Right lobe of liver (tissue), 6 donors: ENCODE measurements around the gene PLXNB3. TPM values are rescaled to one million over a fixed set of nuclear protein-coding genes. Genes with fewer than 3 reads are reported as not detected.
A peak's percentile ranks its signal among the peaks of the same experiment; 100 is the strongest.

Experiments used
- ATAC-seq, 4 donors: fragments of 200-7000 bp; cut with Tn5 transposase; one replicate each; pipeline ENCODE4 v1.9.1; 2020; ENCODE audit warnings: mild to moderate bottlenecking in 4 of 4, moderate library complexity in 4 of 4
- DNase-seq, 3 donors: peaks; one replicate each; pipeline ENCODE4 v3.0.0-alpha.2; 2020
- H3K27ac ChIP-seq, 3 donors: fragments of 200-600 bp; one replicate each; pipeline ENCODE4 v1.8.0; 2022
- H3K27me3 ChIP-seq, 2 donors: fragments of 200-600 bp; one replicate each; pipeline ENCODE4 v1.8.0; 2022
- H3K36me3 ChIP-seq, 4 donors: fragments of 200-600 bp; sonication (generic) in 1 of 4; one replicate each; pipeline versions ENCODE4 v1.5.1 to v1.8.0; 2017 to 2022; ENCODE audit warnings: control low read depth in 1 of 4
- H3K4me1 ChIP-seq, 4 donors: fragments of 200-600 bp; sonication (generic) in 1 of 4; one replicate each; pipeline versions ENCODE4 v1.5.1 to v1.8.0; 2017 to 2022; ENCODE audit warnings: control low read depth in 1 of 4
- H3K4me3 ChIP-seq, 3 donors: fragments of 200-600 bp; one replicate each; pipeline ENCODE4 v1.8.0; 2022
- H3K9me3 ChIP-seq, 4 donors: fragments of 200-600 bp; sonication (generic) in 1 of 4; one replicate each; pipeline versions ENCODE4 v1.5.1 to v1.8.0; 2017 to 2022; ENCODE audit warnings: control low read depth in 1 of 4
- POLR2A ChIP-seq: fragments of 450-650 bp; IDR thresholded peaks from one replicate; pipeline ENCODE4 v1.6.1; 2017; ENCODE audit warnings: antibody characterized with exemption, mild to moderate bottlenecking
- WGBS: methylation state at CpG from one replicate; pipeline ENCODE4 v1.1.6; 2018; ENCODE audit warnings: low coverage, low lambda C conversion rate; ENCODE audit not compliant: insufficient coverage; ENCODE audit errors: missing lambda C conversion rate; 5-methylcytosine and 5-hydroxymethylcytosine counted together
- intact Hi-C, 2 donors: fragments of 100-400 bp; cut with DNase I; formaldehyde crosslinking; loops; one replicate each; pipeline versions ENCODE4 v1.11.2 to v1.14.1; 2022
- total RNA-seq, 6 experiments: library from RNA; depleted of rRNA in 2 of 6; stranded (reverse); fragments of >200 nt in 2 of 6; fragmentation: NEBNext Ultra II Directional in 3 of 6; extraction: Animal tissue kit (Norgen Biotek cat#: 25700) in 3 of 6; gene quantifications; one replicate each; pipeline versions ENCODE4 v1.1.0 to v1.2.4, GENCODE V29; 2016 to 2023
- TF ChIP-seq, protein P1 (sequence below), 4 donors: fragments of 200-600 bp in 3 of 4; fragments of 450-650 bp in 1 of 4; IDR thresholded peaks; one replicate each; pipeline versions ENCODE4 v1.5.1 to v1.8.0; 2016 to 2022; ENCODE audit warnings: antibody characterized with exemption in 4 of 4, mild to moderate bottlenecking in 2 of 4
- donor health status: DM: no; HTN: yes; CAD: no.
- donor health status: DM: no; HTN: no; CAD: no.
- donor health status: DM: no; HTN: no; CAD: no.
- donor health status: DM: no; HTN: yes; CAD: no.
- donor health status: DM: no; HTN: yes; CAD: no.

The PLXNB3 gene
- total RNA-seq, 6 experiments from 2014 or later, result 0.55 to 1.7 (median 0.94) TPM

DNA sequence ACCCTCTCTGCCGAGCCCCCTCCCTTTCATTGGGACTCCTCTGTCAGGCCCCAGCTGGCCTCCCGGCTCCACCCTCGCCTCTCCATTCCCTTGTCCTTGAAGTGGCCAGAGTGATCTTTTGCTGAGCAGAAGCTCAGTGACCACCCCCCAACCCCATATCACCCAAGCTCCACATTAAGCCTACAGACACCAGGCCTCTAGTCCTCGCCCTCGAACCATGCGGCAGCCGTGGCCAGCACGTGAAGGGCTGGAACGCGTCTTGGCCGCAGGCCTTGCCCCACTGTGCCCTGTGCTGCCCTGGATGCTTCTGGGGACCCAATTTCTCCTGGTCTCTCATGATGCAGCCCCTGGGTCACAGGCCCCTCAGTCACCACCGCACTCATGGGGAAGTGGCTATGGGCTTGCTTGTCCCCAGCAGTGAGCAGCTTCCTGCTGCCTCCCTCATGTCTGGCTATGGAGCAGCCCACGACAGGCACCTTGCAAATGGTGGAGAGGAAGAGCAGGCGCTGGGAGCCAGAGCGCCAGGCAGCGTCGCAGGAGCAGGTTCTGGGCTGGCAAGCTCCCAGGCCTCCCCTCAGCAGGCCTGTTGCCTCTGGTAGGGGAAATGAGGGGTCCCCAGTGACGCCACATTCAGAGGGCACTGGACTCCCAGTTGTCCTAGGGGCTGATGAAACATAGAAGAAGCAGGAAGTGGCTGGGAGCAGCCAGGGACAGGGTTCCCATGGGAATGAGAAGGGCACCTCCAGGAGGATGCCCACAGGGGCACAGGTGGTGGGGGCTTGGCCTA, 16.0 kb downstream of the PLXNB3 start:
- DNase-seq, result no peak
- intact Hi-C loops, result no loop called here
- no peaks in the 10 kb centered on the region for H3K4me1 ChIP-seq
- H3K27me3 ChIP-seq, result no peaks in the 10 kb centered on the region
- H3K9me3 ChIP-seq, result no peaks in the 10 kb centered on the region
- no peak overlapping the region for H3K27ac ChIP-seq
- H3K4me3 ChIP-seq, result no peak overlapping the region
- TF ChIP-seq POLR2A, result no peak
- TF ChIP-seq, protein P1, sequence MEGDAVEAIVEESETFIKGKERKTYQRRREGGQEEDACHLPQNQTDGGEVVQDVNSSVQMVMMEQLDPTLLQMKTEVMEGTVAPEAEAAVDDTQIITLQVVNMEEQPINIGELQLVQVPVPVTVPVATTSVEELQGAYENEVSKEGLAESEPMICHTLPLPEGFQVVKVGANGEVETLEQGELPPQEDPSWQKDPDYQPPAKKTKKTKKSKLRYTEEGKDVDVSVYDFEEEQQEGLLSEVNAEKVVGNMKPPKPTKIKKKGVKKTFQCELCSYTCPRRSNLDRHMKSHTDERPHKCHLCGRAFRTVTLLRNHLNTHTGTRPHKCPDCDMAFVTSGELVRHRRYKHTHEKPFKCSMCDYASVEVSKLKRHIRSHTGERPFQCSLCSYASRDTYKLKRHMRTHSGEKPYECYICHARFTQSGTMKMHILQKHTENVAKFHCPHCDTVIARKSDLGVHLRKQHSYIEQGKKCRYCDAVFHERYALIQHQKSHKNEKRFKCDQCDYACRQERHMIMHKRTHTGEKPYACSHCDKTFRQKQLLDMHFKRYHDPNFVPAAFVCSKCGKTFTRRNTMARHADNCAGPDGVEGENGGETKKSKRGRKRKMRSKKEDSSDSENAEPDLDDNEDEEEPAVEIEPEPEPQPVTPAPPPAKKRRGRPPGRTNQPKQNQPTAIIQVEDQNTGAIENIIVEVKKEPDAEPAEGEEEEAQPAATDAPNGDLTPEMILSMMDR (IDR thresholded peaks at IDR 0.05), result no peak
- H3K36me3 ChIP-seq, result no peaks in the 10 kb centered on the region
- WGBS, result 79% methylated on average over 7 of the region's 18 CpGs
- ATAC-seq, result no peak

DNA sequence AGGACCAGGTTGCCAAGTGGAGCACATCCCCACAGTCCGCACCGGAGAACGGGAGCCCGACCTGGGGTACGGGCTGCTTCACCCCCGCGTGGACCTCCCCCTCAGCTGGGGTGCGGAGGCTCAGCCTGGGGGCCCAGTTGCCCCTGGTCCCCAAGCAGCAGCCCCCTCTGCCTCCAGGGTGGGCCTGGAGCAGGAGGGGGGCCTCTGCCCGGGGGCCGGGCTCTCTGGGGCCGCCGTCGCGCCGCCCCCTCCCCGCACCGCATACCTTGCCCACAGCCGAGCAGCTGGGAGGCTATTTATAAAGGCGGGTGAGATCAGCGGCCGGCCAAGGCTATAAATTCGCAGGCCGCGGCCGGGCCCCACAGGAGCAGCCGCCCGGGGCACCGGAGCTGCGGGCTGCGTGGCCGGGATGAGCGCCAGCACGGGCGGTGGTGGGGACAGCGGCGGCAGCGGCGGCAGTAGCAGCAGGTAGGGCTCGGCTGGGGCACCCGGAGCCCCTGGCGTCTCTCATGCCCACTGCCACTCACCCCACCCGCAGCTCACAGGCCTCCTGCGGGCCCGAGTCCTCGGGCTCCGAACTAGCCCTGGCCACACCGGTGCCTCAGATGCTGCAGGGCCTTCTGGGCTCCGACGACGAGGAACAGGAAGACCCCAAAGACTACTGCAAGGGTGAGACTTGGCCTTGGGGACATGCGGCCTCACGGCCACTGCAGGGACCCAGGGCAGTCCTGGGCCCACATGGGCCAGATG, 16.8 kb downstream of the PLXNB3 start, which contains the start of gene SRPK3:
Gene SRPK3, plus strand, starts transcription at position 364 of the 750 bp plus-strand sequence. Its CDS starts 46 bp downstream, at position 410.
- Histone ChIP-seq H3K27ac (no peak within 1 kb of the TSS), H3K4me1 (no peaks in the 10 kb centered on the region), H3K9me3 (no peaks in the 10 kb centered on the region), H3K27me3 (no peaks in the 10 kb centered on the region), H3K4me3 (no peak within 1 kb of the TSS), H3K36me3 (peaks cover 0 to 5% (median 0%) of the 10 kb centered on the region in 4 donors)
- no CpG with 5 or more reads among the region's 52 CpGs for WGBS
- no peak for TF ChIP-seq POLR2A
- TF ChIP-seq, protein P1 (IDR thresholded peaks at IDR 0.05), result no peak
- ATAC-seq (no peak), DNase-seq (no peak)
- intact Hi-C loops, result no loop called here

DNA sequence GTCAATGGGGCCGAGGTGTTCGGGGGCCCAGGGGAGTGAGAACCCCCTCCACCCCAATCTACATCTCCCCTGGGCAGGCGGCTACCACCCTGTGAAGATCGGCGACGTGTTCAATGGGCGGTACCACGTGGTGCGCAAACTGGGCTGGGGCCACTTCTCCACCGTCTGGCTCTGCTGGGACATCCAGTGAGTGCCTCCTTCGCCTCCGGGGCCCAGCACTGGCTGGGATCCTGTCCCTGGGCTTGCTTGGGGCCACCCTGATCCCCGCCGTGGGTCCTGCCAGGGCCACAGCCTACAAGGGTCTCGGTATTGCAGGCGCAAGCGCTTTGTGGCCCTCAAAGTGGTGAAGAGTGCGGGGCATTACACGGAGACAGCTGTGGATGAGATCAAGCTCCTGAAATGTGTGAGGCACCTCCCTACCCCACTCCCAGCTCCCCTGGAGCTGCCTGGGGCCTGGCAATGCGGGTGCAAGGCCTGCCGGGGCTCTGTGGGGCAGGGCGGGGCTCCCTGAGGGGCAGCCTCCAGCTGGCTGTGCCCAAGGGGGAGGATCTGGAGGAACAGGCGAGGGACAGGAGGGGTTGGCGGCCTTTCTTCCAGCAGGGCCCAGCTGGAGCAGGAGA, 17.5 kb downstream of the PLXNB3 start:
- H3K4me3 ChIP-seq, result no peak overlapping the region
- ATAC-seq (peak in 1 of 4 donors; percentile 10), DNase-seq (no peak)
- H3K4me1 ChIP-seq, result no peaks in the 10 kb centered on the region
- TF ChIP-seq, protein P1 (IDR thresholded peaks at IDR 0.05), result no peak
- no peak for TF ChIP-seq POLR2A
- no peaks in the 10 kb centered on the region for H3K9me3 ChIP-seq
- intact Hi-C loops, result no loop called here
- WGBS, result 73% methylated on average over 9 of the region's 24 CpGs
- H3K27me3 ChIP-seq, result no peaks in the 10 kb centered on the region
- no peak overlapping the region for H3K27ac ChIP-seq
- H3K36me3 ChIP-seq, result peaks cover 0 to 7% (median 2%) of the 10 kb centered on the region in 4 donors

DNA sequence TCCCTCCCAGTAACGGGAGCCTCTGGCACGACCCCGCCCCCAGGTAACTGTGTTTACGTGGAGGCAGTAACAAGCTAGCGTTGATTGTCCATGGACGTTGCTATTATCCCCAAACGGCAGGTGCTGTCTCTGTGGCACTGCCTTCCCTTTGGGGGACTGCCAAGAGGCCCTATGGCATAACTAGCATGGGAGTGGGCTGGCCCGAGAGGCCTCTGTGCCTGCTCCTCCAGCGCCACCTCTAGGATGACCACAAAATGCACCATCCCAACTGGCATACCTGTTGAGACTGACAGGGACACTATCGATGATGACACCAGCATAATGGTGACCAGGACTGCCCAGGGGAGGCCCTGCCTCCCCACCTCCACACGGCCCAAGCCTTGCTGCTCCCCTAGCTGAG, 18.3 kb downstream of the PLXNB3 start:
- Histone ChIP-seq H3K27me3 (no peaks in the 10 kb centered on the region), H3K4me1 (no peaks in the 10 kb centered on the region), H3K36me3 (peaks cover 0 to 7% (median 2%) of the 10 kb centered on the region in 4 donors), H3K27ac (no peak overlapping the region), H3K4me3 (no peak overlapping the region), H3K9me3 (no peaks in the 10 kb centered on the region)
- TF ChIP-seq, protein P1 (IDR thresholded peaks at IDR 0.05), result no peak
- TF ChIP-seq POLR2A, result no peak
- no CpG with 5 or more reads among the region's 11 CpGs for WGBS
- no peak for DNase-seq
- intact Hi-C loops, result no loop called here
- ATAC-seq, result no peak
